Activated CD4-positive, alpha-beta T cell treated with anti-CD3 and anti-CD28 coated beads, Interleukin-2, amount 50 U/mL, for 1 hour (primary cell): ENCODE results near the gene STUB1.

ENCODE experiments used
- DNase-seq: peaks from one replicate; pipeline ENCODE4 v3.0.0-alpha.2; 2020

STUB1 gene

DNA sequence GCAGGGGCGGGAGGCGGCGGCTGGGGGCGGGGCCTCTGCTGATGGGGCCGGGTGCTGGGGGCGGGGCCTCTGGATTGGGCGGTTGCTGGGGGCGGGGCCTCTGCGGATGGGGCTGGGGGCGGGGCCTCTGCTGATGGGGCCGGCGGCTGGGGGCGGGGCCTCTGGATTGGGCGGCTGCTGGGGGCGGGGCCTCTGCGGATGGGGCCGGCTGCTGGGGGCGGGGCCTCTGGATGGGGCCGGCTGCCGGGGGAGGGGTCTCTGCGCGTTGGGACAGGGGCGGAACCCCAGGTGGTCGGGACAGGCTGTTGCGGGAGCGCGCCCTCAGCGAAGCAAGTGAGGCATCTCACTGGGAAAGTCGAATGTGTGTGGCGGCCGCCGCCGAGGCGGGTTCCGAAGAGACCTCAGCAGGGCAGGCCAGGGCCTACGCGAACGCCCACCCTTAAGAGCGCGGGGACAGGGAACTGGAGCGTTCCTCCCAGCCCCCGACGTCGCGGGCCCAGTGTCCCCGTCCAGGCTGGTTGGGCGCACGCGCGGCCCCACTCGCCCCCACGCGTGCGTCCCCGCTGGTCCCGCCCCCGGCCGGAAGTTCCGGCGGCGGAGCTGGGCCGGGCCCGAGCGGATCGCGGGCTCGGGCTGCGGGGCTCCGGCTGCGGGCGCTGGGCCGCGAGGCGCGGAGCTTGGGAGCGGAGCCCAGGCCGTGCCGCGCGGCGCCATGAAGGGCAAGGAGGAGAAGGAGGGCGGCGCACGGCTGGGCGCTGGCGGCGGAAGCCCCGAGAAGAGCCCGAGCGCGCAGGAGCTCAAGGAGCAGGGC is at the start of gene STUB1:
Gene STUB1, plus strand, starts transcription at position 597 of the 811 bp plus-strand sequence. Its CDS starts 116 bp downstream, at position 713.
- peak; percentile 88 for DNase-seq

DNA sequence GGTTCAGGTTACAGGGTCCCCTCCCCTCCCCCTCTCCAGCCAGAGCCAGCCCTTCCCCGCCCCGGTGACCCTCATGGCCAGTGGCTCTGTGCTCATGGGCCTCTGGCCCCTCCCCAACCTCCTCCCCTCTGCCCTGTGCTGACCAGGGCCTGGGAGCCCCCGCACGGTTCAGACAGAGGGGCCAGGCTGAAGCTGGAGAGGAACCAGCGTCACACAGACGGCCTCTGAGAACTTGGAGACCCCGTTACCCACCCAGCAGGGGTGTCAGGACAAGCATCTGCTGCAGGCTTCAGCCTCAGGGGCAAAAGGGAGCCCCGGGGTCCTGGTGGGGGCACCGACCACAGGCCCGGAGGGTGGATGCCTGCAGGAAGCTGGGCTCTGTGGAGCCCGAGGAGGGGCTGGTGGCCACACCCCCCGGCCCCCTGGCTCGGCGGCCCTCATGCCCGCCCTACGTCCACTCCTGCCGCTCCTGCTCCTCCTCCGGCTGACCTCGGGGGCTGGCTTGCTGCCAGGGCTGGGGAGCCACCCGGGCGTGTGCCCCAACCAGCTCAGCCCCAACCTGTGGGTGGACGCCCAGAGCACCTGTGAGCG is 49.3 kb upstream of the STUB1 start, which contains the start of gene WFIKKN1:
Gene WFIKKN1, plus strand, starts transcription at position 171 of the 591 bp plus-strand sequence. Its CDS starts 269 bp downstream, at position 440.
- DNase-seq: no peak

DNA sequence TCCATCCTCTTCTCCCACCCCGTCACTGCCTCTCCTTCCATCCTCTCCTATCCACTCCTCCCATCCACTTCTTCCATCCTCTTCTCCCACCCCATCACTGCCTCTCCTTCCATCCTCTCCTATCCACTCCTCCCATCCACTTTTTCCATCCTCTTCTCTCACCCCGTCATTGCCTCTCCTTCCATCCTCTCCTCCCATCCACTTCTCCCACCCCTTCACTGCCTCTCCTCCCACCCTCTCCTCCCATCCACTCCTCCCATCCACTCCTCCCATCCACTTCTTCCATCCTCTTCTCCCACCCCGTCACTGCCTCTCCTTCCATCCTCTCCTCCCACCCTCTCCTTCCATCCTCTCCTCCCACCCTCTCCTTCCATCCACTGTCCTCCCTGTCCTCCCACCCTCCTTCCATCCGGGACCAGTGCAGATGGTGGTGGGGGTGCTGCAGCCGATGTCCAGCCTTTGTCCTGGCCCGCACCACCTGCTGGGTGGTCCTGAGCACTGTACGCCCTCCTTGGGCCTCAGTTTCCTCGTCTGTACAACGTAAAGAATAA is 48.3 kb upstream of the STUB1 start:
- DNase-seq: no peak

DNA sequence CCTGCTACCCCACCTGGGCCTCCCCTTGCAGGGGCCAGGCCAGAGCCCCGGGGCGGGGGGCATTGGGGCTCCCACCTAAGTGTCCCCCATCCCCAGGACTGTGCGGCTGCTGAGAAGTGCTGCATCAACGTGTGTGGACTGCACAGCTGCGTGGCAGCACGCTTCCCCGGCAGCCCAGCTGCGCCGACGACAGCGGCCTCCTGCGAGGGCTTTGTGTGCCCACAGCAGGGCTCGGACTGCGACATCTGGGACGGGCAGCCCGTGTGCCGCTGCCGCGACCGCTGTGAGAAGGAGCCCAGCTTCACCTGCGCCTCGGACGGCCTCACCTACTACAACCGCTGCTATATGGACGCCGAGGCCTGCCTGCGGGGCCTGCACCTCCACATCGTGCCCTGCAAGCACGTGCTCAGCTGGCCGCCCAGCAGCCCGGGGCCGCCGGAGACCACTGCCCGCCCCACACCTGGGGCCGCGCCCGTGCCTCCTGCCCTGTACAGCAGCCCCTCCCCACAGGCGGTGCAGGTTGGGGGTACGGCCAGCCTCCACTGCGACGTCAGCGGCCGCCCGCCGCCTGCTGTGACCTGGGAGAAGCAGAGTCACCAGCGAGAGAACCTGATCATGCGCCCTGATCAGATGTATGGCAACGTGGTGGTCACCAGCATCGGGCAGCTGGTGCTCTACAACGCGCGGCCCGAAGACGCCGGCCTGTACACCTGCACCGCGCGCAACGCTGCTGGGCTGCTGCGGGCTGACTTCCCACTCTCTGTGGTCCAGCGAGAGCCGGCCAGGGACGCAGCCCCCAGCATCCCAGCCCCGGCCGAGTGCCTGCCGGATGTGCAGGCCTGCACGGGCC is 47.5 kb upstream of the STUB1 start:
- no peak for DNase-seq

DNA sequence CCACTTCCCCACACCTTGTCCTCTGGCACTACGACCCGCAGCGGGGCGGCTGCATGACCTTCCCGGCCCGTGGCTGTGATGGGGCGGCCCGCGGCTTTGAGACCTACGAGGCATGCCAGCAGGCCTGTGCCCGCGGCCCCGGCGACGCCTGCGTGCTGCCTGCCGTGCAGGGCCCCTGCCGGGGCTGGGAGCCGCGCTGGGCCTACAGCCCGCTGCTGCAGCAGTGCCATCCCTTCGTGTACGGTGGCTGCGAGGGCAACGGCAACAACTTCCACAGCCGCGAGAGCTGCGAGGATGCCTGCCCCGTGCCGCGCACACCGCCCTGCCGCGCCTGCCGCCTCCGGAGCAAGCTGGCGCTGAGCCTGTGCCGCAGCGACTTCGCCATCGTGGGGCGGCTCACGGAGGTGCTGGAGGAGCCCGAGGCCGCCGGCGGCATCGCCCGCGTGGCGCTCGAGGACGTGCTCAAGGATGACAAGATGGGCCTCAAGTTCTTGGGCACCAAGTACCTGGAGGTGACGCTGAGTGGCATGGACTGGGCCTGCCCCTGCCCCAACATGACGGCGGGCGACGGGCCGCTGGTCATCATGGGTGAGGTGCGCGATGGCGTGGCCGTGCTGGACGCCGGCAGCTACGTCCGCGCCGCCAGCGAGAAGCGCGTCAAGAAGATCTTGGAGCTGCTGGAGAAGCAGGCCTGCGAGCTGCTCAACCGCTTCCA is 46.7 kb upstream of the STUB1 start:
- DNase-seq: no peak

DNA sequence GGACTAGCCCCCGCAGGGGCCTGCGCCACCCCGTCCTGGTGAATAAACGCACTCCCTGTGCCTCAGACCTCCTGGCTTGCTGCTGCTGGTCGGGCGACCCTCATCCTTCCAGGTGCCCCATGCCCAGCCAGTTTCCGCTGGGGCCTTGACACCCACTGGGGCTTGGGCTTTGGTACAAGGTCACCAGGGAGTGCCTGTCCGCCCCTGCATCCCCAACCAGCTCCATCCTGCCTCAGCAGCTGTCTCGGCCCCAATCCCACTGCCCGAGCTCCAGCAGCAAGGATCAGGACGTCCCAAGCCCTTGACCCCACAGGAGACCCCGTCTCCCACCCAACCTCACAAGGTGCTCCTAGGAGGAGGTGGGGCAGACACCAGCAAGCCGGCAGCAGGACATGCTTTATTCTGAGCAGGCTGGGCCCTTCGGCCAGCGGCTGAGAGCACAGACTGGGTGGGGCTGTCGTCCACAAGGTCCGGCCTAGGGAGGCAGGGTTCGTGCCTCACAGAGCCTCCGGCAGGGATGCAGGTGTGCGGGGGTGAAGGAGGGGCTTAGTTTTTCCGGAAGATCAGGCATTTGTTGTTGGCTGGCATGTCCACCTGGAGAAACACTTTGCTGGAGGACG is 46.0 kb upstream of the STUB1 start:
- DNase-seq: no peak

DNA sequence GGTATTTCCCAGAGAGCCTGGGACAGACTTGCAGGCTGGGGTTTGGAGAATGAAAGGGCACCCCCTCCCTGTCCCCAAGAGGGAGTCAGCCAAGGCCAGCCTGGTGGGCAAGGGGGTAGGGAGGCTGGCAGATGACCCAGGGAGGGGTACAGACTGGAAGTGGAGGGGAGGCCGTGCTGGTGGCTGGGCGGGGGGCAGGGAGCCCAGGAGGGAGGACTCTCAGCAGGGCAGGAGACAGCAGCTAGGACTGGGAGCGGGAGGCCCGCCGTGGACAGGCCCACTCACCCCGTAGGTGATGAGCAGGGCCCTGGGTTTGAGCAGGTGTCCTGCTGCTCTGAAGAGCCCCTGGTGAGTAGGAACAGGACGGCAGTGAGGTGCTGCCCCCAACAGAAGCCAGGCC is 45.2 kb upstream of the STUB1 start:
- no peak for DNase-seq

DNA sequence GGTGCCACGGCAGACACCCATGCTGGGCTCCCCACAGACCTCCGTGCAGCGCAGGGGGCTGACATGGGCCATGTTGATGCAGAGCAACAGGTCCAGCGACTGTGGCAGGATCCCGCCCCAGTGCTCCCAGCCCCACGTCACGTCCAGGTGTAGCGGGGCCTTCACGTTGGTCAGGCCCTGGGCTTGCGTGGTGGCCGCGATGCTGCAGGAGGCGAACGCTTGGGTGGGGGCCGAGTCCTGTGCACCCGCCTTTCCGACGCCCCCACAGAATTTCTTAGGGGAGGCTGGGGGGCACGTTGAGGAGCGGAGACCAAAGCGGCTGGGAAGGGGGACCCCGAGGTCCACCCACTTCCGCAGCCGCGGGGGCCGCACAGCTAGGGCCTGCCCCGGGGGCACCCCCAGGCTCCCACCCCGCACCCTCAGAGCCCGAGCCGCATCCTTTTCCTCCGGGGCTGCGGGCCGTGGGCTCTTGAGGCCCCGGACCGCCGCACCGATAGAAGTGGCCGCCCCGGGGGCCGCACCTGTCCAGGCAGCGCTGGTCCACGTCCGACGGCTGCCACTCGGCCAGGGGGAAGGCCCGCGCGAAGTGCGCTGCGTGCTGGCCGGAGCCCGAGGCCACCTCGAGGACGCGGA is 44.5 kb upstream of the STUB1 start:
- no peak for DNase-seq

DNA sequence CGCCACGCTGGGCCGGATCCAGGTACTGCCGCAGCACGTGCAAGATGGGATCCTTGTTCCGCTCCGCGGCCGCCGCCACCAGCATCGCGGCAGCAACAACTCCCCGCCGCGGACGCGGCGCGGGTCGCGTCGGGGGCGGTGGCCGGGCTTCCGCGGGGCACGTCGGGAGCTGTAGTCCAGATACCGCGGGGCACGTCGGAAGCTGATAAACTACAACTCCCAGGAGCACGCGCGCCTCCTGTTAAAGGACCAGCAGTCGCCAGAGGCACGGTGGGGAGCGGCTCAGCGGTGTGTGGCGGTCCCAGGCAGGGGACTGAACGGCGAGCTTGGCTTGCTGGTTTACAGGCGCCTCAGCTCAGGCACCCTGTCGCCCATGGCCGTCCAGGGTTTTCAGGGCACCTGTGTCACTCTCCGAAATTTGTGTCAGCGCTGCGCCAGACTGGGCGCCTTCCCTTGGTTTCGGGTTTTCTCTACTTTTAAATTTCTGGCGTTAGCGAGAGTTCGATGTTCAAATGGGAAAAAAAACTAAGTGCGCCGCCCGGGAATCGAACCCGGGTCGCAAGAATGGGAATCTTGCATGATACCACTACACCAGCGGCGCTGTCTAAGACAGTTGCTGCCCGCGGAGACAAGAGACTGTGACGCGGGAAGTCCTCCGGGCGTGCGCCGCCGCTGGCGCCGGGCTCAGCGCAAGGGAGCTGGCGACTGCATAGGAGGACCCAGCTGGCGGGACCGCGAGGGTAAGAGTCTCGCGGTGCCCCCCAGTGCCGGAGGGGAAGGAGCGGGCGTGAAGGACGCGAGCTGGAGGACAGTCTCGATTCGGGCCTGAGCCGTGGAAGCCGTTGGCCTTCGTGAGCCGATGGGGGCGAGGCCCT is 43.8 kb upstream of the STUB1 start, which contains the start of gene METTL26:
Gene METTL26, minus strand, starts transcription at position 100 of the 875 bp plus-strand sequence. Its CDS starts 15 bp downstream, at position 85.
- peak; percentile 93 for DNase-seq

DNA sequence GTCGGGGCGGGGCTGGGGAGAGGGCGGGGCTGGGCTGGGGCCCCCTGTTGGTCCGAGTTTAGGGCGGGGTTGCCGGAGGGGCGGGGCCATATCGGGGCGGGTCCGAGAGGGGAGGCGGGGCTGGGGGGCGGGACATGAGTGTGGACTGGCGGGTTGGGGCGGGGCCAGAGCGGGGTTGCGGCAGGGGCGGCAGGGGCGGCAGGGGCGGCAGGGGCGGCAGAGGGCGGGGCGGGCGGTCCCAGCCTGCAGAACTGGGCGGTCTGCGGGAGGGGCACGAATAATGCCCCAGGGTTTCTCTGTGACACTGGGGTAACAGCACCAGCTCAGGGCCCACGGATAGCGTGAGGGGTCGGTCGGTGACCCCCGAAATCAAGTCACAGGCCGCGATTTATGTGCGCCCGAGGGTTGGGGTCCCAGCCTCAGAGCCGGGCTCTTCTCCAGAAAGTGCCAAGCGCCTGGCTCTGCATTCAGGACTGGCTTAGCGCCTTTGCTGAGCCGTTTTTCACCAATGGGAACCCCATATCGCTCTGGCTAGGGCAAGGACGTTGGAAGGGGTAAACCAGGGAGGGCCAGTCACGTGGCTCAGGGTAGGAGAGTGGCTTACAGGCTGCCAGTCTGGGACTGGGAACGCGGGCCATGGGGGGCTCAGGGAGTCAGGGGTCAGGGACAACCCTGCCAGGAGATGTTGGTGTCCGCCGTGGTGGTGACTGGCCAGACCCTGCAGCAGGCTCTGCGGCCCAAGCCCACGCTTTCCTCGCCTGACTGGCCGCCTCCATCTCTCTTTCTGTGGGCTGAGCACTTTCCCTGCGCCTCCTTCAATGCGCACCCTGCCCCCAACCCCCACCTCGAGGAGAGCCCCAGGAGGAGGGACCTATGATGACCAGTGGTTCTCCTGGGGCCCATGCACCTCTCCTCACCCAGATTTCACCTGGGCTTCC is 42.9 kb upstream of the STUB1 start:
- DNase-seq: peak; percentile 88

DNA sequence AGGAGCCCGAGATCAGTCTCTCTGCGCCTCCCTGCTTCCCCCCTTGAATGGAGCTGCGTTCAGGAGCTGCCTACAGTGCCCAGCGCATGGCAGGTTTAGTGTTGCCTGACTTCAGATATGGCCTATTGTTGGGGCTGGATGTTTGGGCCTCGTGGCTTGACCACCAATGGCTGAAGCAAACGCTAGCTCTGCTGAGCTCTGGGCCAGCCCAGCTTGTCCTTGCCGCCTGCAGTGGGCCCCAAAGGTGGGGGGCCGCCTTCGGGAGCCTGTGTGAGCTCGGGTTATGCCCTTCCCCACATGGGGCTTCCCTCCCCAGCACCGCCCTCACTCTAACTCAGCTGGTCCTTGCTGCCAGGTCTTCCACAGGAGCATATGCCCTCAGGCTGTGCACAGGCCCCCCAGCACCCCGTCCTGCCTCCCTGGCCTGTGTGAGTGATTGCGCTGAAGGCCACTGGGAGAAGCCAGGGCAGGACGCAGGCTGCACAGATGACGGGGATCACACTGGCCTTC is 42.1 kb upstream of the STUB1 start:
- no peak for DNase-seq

DNA sequence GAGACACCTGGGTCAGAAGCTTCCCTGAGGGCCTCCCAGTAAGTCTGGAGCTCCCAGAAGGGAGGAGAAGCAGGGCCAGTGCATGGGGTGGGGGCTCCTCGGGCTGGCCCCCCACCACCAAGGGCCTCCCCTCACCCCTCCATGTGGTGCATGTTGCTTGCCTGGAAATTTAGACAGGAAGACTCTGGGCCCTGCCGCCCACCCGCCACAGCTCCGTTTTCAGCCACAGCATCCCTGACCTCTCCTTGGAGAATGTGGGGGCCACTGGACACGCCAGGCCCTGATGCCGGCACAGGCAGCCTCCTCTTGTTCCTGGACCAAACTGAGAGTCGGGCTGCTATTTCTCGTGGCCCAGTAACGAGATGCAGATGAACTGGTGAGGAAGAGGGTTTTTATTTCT is 41.4 kb upstream of the STUB1 start:
- no peak for DNase-seq

DNA sequence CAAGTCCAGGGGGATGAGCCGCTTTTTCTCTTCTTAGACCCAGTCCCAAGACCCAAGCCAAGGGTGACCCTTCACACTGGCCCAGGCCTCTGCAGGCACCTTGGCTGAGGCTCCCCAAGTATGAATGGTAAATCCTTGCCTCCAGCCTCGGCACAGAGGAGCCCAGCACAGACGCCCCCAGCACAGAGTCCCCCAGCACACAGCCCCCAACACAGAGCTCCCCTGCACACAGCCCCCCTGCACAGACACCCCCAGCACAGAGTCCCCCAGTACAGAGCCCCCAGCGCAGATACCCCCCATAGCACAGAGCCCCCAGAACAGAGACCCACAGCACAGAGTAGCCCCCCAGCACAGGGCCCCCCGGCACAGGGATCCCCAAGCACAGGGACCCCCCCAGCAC is 39.6 kb upstream of the STUB1 start:
- DNase-seq: no peak

DNA sequence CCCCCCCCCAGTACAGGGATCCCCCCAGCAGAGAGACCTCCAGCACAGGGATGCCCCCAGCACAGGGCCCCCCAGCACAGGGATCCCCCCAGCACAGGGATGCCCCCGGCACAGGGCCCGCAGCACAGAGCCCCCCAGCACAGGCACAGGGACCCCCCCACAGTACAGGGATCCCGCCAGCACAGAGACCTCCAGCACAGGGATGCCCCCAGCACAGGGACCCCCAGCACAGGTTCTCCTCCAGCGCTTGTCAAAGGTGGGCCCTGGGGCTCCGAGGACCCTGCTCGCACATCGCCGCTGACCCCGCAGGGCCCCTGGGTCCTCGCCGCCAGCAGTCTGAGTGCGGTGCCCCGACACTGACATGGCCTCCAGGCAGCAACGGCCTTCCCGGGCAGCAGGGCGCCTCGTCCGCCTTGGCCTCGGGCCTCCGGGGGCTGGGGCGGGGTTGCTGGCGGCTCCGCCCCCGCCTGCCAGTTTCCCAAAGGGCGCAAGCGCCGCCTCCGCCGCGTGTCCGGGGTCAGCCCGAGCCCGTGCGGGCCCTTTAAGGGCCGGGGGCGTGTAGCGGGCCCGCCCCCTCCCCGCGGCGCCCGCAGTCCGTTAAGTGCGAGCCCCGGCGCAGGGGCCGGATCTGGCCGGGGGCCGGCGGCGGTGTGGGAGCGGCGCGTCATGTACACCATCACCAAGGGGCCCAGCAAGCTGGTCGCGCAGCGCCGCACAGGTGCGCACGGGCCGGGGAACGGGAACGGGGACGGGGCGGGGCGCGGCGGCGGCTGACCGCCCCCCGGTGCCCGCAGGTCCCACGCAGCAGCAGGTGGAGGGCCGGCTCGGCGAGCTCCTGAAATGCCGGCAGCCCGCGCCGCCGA is 38.7 kb upstream of the STUB1 start, which contains the start of gene MCRIP2:
Gene MCRIP2, plus strand, starts transcription at position 503 of the 863 bp plus-strand sequence. Its CDS starts 164 bp downstream, at position 667.
- peak; percentile 47 for DNase-seq

DNA sequence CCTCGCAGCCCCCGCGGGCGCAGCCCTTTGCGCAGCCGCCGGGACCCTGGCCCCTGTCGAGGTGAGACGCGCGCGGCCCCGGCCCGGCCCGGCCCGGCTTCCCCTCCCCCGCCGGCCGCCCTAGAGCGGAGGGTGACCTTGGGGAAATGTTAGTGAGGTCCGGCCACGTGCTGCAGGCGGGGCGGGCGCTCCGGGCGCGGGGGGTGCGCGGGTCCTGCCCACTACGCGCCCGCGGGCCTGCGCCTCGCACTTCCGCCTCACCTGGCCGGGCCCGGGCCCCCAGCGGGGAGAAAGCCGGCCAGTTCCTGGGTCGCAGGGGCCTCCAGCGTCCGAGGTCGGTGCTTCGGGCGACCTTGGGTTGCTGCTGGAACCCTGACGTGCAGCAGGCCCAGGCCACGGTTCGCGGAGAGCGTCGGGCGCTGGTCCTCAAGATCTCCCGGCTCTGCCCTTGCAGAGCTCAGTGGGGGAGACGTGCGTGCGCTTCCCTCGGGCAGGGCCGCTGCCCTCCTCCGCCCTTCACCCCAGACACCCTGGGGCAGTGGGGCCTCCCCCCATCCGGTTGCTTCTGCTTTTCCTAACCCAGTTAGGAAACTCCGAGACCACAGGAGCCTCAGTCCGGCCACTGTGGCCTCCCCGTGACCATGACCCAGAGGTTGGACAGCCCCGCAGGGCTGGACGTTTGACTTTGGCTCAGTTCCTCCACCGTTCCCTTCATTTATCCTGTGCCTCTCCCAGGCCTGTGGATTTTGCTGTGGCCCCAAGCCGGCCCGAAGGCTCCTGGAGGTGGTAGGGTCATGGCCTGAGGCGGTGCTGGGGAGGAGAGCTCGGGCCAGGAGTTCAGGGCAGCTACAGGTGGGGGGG is 37.8 kb upstream of the STUB1 start:
- DNase-seq: no peak

DNA sequence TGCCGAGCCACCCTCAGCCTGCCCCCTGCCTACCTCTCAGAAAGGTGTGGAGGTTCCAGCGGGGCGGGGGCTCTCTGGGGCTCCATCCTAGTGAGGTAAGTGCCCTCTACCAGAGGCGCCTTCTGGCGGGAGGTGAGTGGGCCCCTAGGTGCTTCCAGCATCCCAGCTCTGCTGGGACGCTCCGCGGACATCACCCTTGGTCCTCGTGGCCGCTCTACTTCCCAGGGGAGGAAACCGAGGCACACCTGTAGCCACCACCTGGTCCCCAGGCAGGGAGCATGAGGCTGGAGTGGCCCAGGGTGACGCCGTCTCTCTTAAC is 37.2 kb upstream of the STUB1 start:
- DNase-seq: no peak

DNA sequence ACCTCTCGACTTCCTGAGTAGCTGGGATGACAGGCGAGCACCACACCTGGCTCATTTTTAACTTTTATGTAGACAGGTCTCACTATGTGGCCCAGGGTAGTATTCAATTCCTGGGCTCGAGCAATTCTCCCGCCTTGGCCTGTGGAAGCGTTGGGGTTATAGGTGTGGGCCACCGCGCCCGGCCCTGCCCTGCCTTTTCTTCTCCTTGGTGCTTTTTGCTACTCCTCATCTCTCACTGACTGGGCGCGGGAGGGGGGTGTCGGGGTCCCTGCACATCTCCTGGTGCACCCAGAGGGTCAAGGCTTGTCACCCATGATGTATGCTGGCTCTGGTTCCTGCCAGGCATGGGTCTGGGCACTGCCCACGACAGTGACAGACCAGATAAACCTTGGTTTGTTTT is 35.7 kb upstream of the STUB1 start:
- DNase-seq: no peak
